Spleen (tissue), 7 donors: ENCODE data around the gene LRRC40.

Experiments
- POLR2AphosphoS5 ChIP-seq, 3 donors: sonication (generic); formaldehyde crosslinking; IDR thresholded peaks; one replicate each; pipeline ENCODE4 v1.5.1; 2017; ENCODE audit warnings: antibody characterized with exemption in 3 of 3
- TF ChIP-seq, protein P1 (sequence below), 11 experiments: fragments of 200-600 bp in 7 of 11; fragments of 450-650 bp in 4 of 11; sonication (generic) in 4 of 11; IDR thresholded peaks in 8 of 11; conservative IDR thresholded peaks in 3 of 11; 1 replicate in 7 of 11; 2 replicates in 4 of 11; pipeline versions ENCODE4 v1.4.0 to v1.8.0; 2016 to 2021; ENCODE audit warnings: antibody characterized with exemption in 11 of 11, inconsistent platforms in 4 of 11, mild to moderate bottlenecking in 1 of 11
- donor health status: DM: no; HTN: no; CAD: no; lungs with moderate emphysema.
- donor health status: DM: no; HTN: no; CAD: no.
- donor health status: DM: no; HTN: no; CAD: no.

- TF ChIP-seq, protein P1, sequence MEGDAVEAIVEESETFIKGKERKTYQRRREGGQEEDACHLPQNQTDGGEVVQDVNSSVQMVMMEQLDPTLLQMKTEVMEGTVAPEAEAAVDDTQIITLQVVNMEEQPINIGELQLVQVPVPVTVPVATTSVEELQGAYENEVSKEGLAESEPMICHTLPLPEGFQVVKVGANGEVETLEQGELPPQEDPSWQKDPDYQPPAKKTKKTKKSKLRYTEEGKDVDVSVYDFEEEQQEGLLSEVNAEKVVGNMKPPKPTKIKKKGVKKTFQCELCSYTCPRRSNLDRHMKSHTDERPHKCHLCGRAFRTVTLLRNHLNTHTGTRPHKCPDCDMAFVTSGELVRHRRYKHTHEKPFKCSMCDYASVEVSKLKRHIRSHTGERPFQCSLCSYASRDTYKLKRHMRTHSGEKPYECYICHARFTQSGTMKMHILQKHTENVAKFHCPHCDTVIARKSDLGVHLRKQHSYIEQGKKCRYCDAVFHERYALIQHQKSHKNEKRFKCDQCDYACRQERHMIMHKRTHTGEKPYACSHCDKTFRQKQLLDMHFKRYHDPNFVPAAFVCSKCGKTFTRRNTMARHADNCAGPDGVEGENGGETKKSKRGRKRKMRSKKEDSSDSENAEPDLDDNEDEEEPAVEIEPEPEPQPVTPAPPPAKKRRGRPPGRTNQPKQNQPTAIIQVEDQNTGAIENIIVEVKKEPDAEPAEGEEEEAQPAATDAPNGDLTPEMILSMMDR (IDR thresholded peaks at IDR 0.05 in 8 of 11, conservative IDR thresholded peaks at IDR 0.05 in 3 of 11): no peak
- TF ChIP-seq POLR2AphosphoS5 (IDR thresholded peaks at IDR 0.05): no peak
Measured at GRCh38 chr1:70231475-70231874, 26.1 kb upstream of the LRRC40 start.
